ENCODE measurements around the gene LONP1. TPM values are rescaled to one million over a fixed set of nuclear protein-coding genes. Genes with fewer than 3 reads are reported as not detected.

Gene LONP1
- polyA plus RNA-seq, 1 of the 3 experiments (the other 2 are of a cell fraction) = 111 TPM

DNA sequence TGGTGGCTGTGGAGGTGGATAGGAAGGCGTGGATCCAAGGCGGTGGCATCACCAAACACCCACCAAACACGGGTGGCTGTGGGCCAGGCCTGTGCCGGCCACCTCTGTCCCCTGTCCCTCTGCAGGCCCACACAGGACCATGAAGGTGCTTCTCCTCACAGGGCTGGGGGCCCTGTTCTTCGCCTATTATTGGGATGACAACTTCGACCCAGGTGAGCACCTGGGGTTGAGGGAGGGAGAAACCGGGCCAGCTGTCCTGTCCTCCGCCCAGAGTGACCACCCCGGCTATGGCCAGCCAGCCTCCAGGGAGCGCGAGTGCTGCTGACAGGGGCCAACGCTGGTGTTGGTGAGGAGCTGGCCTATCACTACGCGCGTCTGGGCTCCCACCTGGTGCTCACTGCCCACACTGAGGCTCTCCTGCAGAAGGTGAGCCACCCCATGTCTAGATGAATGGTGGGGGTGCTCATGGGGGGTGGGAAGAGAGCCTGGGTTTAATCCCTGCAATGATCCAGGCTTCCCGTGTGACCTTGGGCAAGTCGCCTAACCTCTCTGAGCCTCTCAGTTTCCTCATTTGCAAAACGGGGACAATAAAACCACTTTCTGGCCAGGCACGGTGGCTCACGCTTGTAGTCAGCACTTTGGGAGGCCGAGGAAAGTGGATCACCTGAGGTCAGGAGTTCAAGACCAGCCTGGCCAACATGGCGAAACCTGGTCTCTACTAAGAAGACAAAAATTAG, 35.1 kb downstream of the LONP1 start:
- TF ChIP-seq, protein P1, sequence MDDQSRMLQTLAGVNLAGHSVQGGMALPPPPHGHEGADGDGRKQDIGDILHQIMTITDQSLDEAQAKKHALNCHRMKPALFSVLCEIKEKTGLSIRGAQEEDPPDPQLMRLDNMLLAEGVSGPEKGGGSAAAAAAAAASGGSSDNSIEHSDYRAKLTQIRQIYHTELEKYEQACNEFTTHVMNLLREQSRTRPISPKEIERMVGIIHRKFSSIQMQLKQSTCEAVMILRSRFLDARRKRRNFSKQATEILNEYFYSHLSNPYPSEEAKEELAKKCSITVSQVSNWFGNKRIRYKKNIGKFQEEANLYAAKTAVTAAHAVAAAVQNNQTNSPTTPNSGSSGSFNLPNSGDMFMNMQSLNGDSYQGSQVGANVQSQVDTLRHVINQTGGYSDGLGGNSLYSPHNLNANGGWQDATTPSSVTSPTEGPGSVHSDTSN (IDR thresholded peaks at IDR 0.05) = no peak
- TF ChIP-seq TEAD4 (IDR thresholded peaks at IDR 0.05; ENCODE audit: borderline replicate concordance, insufficient read depth) (no peak), TCF12 (IDR thresholded peaks at IDR 0.05) (no peak), RCOR1 (IDR thresholded peaks at IDR 0.05; ENCODE audit: low read length) (no peak), FOXJ3 (CRISPR knock-in tag; IDR thresholded peaks at IDR 0.05) (no peak), NRF1 (IDR thresholded peaks at IDR 0.05; ENCODE audit: low read depth, low read length) (no peak), RFX5 (IDR thresholded peaks at IDR 0.05; ENCODE audit: low read length) (no peak), MEF2A (IDR thresholded peaks at IDR 0.05; ENCODE audit: borderline replicate concordance, low read depth) (no peak), SIN3A (IDR thresholded peaks at IDR 0.05; ENCODE audit: borderline replicate concordance, low read depth, low read length) (no peak), GABPA (IDR thresholded peaks at IDR 0.05; ENCODE audit: low read depth) (no peak), POLR2AphosphoS5 (IDR thresholded peaks at IDR 0.05; ENCODE audit: low read depth, low read length) (no peak)
- TF ChIP-seq, protein P2, sequence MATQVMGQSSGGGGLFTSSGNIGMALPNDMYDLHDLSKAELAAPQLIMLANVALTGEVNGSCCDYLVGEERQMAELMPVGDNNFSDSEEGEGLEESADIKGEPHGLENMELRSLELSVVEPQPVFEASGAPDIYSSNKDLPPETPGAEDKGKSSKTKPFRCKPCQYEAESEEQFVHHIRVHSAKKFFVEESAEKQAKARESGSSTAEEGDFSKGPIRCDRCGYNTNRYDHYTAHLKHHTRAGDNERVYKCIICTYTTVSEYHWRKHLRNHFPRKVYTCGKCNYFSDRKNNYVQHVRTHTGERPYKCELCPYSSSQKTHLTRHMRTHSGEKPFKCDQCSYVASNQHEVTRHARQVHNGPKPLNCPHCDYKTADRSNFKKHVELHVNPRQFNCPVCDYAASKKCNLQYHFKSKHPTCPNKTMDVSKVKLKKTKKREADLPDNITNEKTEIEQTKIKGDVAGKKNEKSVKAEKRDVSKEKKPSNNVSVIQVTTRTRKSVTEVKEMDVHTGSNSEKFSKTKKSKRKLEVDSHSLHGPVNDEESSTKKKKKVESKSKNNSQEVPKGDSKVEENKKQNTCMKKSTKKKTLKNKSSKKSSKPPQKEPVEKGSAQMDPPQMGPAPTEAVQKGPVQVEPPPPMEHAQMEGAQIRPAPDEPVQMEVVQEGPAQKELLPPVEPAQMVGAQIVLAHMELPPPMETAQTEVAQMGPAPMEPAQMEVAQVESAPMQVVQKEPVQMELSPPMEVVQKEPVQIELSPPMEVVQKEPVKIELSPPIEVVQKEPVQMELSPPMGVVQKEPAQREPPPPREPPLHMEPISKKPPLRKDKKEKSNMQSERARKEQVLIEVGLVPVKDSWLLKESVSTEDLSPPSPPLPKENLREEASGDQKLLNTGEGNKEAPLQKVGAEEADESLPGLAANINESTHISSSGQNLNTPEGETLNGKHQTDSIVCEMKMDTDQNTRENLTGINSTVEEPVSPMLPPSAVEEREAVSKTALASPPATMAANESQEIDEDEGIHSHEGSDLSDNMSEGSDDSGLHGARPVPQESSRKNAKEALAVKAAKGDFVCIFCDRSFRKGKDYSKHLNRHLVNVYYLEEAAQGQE (IDR thresholded peaks at IDR 0.05; ENCODE audit: low read depth, low read length) = no peak
- TF ChIP-seq, protein P3, sequence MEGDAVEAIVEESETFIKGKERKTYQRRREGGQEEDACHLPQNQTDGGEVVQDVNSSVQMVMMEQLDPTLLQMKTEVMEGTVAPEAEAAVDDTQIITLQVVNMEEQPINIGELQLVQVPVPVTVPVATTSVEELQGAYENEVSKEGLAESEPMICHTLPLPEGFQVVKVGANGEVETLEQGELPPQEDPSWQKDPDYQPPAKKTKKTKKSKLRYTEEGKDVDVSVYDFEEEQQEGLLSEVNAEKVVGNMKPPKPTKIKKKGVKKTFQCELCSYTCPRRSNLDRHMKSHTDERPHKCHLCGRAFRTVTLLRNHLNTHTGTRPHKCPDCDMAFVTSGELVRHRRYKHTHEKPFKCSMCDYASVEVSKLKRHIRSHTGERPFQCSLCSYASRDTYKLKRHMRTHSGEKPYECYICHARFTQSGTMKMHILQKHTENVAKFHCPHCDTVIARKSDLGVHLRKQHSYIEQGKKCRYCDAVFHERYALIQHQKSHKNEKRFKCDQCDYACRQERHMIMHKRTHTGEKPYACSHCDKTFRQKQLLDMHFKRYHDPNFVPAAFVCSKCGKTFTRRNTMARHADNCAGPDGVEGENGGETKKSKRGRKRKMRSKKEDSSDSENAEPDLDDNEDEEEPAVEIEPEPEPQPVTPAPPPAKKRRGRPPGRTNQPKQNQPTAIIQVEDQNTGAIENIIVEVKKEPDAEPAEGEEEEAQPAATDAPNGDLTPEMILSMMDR (IDR thresholded peaks at IDR 0.05) = no peak
- TF ChIP-seq, protein P4, sequence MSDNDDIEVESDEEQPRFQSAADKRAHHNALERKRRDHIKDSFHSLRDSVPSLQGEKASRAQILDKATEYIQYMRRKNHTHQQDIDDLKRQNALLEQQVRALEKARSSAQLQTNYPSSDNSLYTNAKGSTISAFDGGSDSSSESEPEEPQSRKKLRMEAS (IDR thresholded peaks at IDR 0.05; ENCODE audit: low read depth) = no peak
- TF ChIP-seq, protein P5, sequence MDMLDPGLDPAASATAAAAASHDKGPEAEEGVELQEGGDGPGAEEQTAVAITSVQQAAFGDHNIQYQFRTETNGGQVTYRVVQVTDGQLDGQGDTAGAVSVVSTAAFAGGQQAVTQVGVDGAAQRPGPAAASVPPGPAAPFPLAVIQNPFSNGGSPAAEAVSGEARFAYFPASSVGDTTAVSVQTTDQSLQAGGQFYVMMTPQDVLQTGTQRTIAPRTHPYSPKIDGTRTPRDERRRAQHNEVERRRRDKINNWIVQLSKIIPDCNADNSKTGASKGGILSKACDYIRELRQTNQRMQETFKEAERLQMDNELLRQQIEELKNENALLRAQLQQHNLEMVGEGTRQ (IDR thresholded peaks at IDR 0.05; ENCODE audit: borderline replicate concordance, low read depth, low read length) = no peak
- Histone ChIP-seq H3K36me3 (replicated peaks in 1 of 2; ENCODE audit: control insufficient read depth in 1 of 2, insufficient read depth in 2 of 2, low read length in 1 of 2) (no peaks in the 10 kb centered on the region), H4K20me1 (ENCODE audit: insufficient read depth) (no peaks in the 10 kb centered on the region), H3K79me2 (ENCODE audit: insufficient read depth) (peaks cover 6% of the 10 kb centered on the region; the same call in 1 of the 2 replicates), H3K4me3 (ENCODE audit: low read depth in 2 of 2, low read length in 1 of 2) (no peak overlapping the region), H3F3A (replicated peaks; ENCODE audit: insufficient read depth) (peaks cover 20% of the 10 kb centered on the region), H3K9me3 (no peaks in the 10 kb centered on the region), H3K9me2 (no peaks in the 10 kb centered on the region), H3K9ac (no peak overlapping the region), H3K27ac (ENCODE audit: low read depth in 2 of 2, low read length in 1 of 2) (no peak overlapping the region), H3K27me3 (ENCODE audit: insufficient read depth) (no peaks in the 10 kb centered on the region), H3K4me2 (no peak overlapping the region), H3K4me1 (ENCODE audit: control insufficient read depth in 1 of 2, insufficient read depth in 2 of 2, low read depth in 1 of 2, low read length in 1 of 2) (peaks cover 0 to 15% of the 10 kb centered on the region in 2 experiments; a peak in 1 of 4 replicates), H2AFZ (ENCODE audit: low read depth) (no peak overlapping the region)
- ChIA-PET CTCF (no interaction called here), POLR2A (no interaction called here)
- DNase-seq = no peak
- WGBS (ENCODE audit: low lambda C conversion rate) = 92% methylated on average over 8 of the region's 22 CpGs
